ENCODE results near the gene IER5L.

IER5L gene

DNA sequence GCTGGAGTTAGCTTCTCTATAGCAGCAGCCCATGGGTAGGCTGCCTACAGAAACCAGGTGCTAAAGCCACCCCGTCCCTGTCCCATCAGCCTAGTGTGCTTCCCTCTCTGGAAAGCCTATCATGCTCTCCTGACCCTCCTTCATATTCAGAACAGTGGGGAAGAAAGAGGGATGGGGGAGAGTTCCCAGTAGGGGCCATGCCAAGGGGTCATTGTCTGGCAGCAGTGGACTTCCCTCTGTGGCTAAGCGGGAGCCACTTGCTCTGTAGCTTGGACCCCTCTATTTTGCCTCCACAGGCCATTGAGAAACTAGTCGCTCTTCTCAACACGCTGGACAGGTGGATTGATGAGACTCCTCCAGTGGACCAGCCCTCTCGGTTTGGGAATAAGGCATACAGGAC is 49.4 kb downstream of the IER5L start:
- ChIA-PET CTCF (interaction anchor here (0.6 to 23.6 kb wide), 4 partner anchors 11 to 623 kb away, joined by 3 to 507 read pairs (median 20); partner anchors contain the start of genes C9orf50 and NTMT1), POLR2A (no interaction called here)
- Histone ChIP-seq H3K4me1 (ENCODE audit: control insufficient read depth, insufficient read depth, low read length) (no peaks in the 10 kb centered on the region), H3K27ac (ENCODE audit: extremely low read depth, low read depth, low read length) (no peak overlapping the region), H3K4me3 (ENCODE audit: low read depth, low read length) (no peak overlapping the region), H3K9me3 (ENCODE audit: control insufficient read depth, insufficient read depth, low read depth, low read length) (no peaks in the 10 kb centered on the region), H3K36me3 (ENCODE audit: control insufficient read depth in 2 of 2, insufficient read depth in 1 of 2, low read length in 2 of 2) (peaks cover 0 to 78% of the 10 kb centered on the region in 2 experiments)
- TF ChIP-seq, protein P1, sequence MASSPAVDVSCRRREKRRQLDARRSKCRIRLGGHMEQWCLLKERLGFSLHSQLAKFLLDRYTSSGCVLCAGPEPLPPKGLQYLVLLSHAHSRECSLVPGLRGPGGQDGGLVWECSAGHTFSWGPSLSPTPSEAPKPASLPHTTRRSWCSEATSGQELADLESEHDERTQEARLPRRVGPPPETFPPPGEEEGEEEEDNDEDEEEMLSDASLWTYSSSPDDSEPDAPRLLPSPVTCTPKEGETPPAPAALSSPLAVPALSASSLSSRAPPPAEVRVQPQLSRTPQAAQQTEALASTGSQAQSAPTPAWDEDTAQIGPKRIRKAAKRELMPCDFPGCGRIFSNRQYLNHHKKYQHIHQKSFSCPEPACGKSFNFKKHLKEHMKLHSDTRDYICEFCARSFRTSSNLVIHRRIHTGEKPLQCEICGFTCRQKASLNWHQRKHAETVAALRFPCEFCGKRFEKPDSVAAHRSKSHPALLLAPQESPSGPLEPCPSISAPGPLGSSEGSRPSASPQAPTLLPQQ (tag by site-specific recombination; IDR thresholded peaks at IDR 0.05) = no peak
- no peak for TF ChIP-seq SCRT2 (tag by site-specific recombination; IDR thresholded peaks at IDR 0.05)
- no peak for TF ChIP-seq BCL11B (tag by site-specific recombination; IDR thresholded peaks at IDR 0.05; ENCODE audit: low read depth)
- TF ChIP-seq MYNN (tag by site-specific recombination; IDR thresholded peaks at IDR 0.05; ENCODE audit: borderline replicate concordance) = no peak
- no peak for TF ChIP-seq ZBTB17 (tag by site-specific recombination; IDR thresholded peaks at IDR 0.05)
- no peak for TF ChIP-seq ZNF202 (tag by site-specific recombination; IDR thresholded peaks at IDR 0.05; ENCODE audit: borderline replicate concordance)
- TF ChIP-seq, protein P2, sequence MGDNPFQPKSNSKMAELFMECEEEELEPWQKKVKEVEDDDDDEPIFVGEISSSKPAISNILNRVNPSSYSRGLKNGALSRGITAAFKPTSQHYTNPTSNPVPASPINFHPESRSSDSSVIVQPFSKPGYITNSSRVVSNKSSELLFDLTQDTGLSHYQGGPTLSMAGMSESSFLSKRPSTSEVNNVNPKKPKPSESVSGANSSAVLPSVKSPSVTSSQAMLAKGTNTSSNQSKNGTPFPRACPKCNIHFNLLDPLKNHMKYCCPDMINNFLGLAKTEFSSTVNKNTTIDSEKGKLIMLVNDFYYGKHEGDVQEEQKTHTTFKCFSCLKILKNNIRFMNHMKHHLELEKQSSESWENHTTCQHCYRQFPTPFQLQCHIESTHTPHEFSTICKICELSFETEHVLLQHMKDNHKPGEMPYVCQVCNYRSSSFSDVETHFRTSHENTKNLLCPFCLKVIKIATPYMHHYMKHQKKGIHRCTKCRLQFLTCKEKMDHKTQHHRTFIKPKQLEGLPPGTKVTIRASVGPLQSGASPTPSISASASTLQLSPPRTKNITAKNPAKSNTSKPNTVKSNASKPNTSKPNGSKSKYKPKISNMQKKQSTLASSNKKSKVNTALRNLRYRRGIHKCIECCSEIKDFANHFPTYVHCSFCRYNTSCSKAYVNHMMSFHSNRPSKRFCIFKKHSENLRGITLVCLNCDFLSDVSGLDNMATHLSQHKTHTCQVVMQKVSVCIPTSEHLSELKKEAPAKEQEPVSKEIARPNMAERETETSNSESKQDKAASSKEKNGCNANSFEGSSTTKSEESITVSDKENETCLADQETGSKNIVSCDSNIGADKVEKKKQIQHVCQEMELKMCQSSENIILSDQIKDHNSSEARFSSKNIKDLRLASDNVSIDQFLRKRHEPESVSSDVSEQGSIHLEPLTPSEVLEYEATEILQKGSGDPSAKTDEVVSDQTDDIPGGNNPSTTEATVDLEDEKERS (tag by site-specific recombination; IDR thresholded peaks at IDR 0.05) = no peak
- no peak for TF ChIP-seq ZNF558 (tag by site-specific recombination; IDR thresholded peaks at IDR 0.05)
- TF ChIP-seq FEZF1 (tag by site-specific recombination; IDR thresholded peaks at IDR 0.05) = no peak
- TF ChIP-seq ZFP3 (tag by site-specific recombination; IDR thresholded peaks at IDR 0.05; ENCODE audit: low read depth) = no peak
- no peak for TF ChIP-seq ZNF223 (tag by site-specific recombination; IDR thresholded peaks at IDR 0.05)
- TF ChIP-seq IKZF3 (tag by site-specific recombination; IDR thresholded peaks at IDR 0.05) = no peak

DNA sequence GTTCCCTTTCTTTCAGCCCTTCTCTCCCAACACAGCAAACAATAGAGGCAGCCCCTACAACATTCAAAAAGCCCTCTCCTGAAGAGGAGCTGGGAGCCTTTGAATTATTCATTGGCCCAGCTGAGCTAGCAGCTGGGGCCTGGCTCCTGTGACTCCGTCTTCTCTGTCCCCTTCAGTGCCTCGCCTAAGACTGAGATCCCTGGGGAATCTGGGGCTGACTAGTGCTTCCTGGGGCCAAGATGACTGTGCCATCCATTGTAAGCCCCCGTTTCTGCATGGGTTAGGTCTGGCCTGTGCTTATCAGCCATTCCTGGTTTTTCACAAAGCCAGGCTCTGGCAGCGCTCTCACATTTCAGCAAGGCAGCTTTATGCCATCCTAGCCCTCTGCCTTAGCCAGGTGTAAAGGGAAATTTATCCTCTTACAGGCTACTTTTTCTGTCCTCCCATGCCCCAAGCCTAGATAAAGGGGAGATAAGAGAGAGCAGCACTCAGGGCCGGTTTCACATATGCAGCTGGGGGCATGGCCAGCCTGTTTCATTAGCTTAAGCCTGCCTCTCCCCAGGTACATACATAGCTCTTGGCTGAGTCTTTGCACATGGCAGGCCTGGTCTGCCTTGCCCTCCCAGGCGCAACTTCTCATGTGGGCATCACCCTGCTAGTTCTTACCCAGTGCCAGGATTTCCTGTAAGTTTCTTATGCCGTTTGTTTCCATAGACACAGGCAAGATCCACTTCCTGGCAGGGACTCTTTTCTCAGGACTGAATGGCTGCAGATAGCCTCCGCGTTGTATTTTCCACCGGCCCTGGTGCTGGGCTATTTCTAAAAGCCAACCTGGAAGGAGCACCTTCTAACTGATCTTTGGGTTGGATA is 51.1 kb downstream of the IER5L start:
- Histone ChIP-seq H3K27ac (ENCODE audit: extremely low read depth, low read depth, low read length) (no peak overlapping the region), H3K36me3 (ENCODE audit: control insufficient read depth in 2 of 2, insufficient read depth in 1 of 2, low read length in 2 of 2) (peaks cover 4 to 74% of the 10 kb centered on the region in 2 experiments; a peak in 2 of 3 replicates), H3K4me1 (ENCODE audit: control insufficient read depth, insufficient read depth, low read length) (no peaks in the 10 kb centered on the region), H3K4me3 (ENCODE audit: low read depth, low read length) (no peak overlapping the region), H3K9me3 (ENCODE audit: control insufficient read depth, insufficient read depth, low read depth, low read length) (no peaks in the 10 kb centered on the region)
- ChIA-PET POLR2A (no interaction called here), CTCF (interaction anchor here (0.6 to 23.6 kb wide), 5 partner anchors 12 to 495 kb away, joined by 3 to 507 read pairs (median 5); partner anchors contain the start of genes C9orf50 and NTMT1)
- TF ChIP-seq KLF1 (tag by site-specific recombination; IDR thresholded peaks at IDR 0.05) = no peak
- TF ChIP-seq ZBTB17 (tag by site-specific recombination; IDR thresholded peaks at IDR 0.05) = peak; percentile 61; the same call in 1 of the 2 replicates
- TF ChIP-seq GFI1B (tag by site-specific recombination; IDR thresholded peaks at IDR 0.05) = no peak
- peak; percentile 50; the same call in 1 of the 2 replicates for TF ChIP-seq ZIC2 (tag by site-specific recombination; IDR thresholded peaks at IDR 0.05)
- no peak for TF ChIP-seq EGR2 (tag by site-specific recombination; IDR thresholded peaks at IDR 0.05; ENCODE audit: low read depth)
- TF ChIP-seq ZNF335 (tag by site-specific recombination; conservative IDR thresholded peaks at IDR 0.05) = no peak
- TF ChIP-seq, protein P3, sequence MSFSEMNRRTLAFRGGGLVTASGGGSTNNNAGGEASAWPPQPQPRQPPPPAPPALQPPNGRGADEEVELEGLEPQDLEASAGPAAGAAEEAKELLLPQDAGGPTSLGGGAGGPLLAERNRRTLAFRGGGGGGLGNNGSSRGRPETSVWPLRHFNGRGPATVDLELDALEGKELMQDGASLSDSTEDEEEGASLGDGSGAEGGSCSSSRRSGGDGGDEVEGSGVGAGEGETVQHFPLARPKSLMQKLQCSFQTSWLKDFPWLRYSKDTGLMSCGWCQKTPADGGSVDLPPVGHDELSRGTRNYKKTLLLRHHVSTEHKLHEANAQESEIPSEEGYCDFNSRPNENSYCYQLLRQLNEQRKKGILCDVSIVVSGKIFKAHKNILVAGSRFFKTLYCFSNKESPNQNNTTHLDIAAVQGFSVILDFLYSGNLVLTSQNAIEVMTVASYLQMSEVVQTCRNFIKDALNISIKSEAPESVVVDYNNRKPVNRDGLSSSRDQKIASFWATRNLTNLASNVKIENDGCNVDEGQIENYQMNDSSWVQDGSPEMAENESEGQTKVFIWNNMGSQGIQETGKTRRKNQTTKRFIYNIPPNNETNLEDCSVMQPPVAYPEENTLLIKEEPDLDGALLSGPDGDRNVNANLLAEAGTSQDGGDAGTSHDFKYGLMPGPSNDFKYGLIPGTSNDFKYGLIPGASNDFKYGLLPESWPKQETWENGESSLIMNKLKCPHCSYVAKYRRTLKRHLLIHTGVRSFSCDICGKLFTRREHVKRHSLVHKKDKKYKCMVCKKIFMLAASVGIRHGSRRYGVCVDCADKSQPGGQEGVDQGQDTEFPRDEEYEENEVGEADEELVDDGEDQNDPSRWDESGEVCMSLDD (tag by site-specific recombination; IDR thresholded peaks at IDR 0.05) = no peak
- no peak for TF ChIP-seq SCRT2 (tag by site-specific recombination; IDR thresholded peaks at IDR 0.05)
- TF ChIP-seq ZNF843 (tag by site-specific recombination; IDR thresholded peaks at IDR 0.05) = no peak
- TF ChIP-seq ZNF747 (tag by site-specific recombination; IDR thresholded peaks at IDR 0.05) = no peak
- TF ChIP-seq ZNF132 (tag by site-specific recombination; IDR thresholded peaks at IDR 0.05; ENCODE audit: borderline replicate concordance) = no peak
- TF ChIP-seq SP3 (tag by site-specific recombination; IDR thresholded peaks at IDR 0.05) = no peak
